ENCODE results near the gene PPP1R3C.
A peak's percentile ranks its signal among the peaks of the same experiment; 100 is the strongest.

Gene PPP1R3C
- 0 to 0.39 (median 0.11) reads per million in 3 experiments for total RNA-seq

GRCh38 chr10:91632671-91633550 is at the start of gene PPP1R3C:
TSS of gene PPP1R3C (minus strand) at chr10:91633071. CDS start at chr10:91632969, 102 bp downstream.
- peak; percentile 10 for DNase-seq

- DNase-seq = no peak
These were observed 48.7 kb upstream of the PPP1R3C start for GRCh38 chr10:91681361-91682276.

GRCh38 chr10:91680487-91680886 is 47.6 kb upstream of the PPP1R3C start:
- no peak for DNase-seq

- DNase-seq = no peak
These were observed 46.4 kb upstream of the PPP1R3C start for GRCh38 chr10:91679296-91679695.

GRCh38 chr10:91677911-91678310 is 45.0 kb upstream of the PPP1R3C start:
- DNase-seq = no peak

- DNase-seq = no peak
These were observed 39.2 kb upstream of the PPP1R3C start for GRCh38 chr10:91672021-91672608.

GRCh38 chr10:91668913-91669312 is 36.0 kb upstream of the PPP1R3C start:
- no peak for DNase-seq

- DNase-seq = no peak
These were observed 33.0 kb upstream of the PPP1R3C start for GRCh38 chr10:91665842-91666241.

- DNase-seq = no peak
These were observed 31.6 kb upstream of the PPP1R3C start for GRCh38 chr10:91664426-91664825.

GRCh38 chr10:91662993-91663392 is 30.1 kb upstream of the PPP1R3C start:
- no peak for DNase-seq

GRCh38 chr10:91653219-91653870 is 20.5 kb upstream of the PPP1R3C start:
- DNase-seq = no peak

- DNase-seq = no peak
These were observed 19.5 kb upstream of the PPP1R3C start for GRCh38 chr10:91652364-91652763.

GRCh38 chr10:91643700-91644099 is 10.8 kb upstream of the PPP1R3C start:
- no peak for DNase-seq

- DNase-seq = no peak
These were observed 10.2 kb upstream of the PPP1R3C start for GRCh38 chr10:91642831-91643692.

GRCh38 chr10:91636892-91637291 is 4.0 kb upstream of the PPP1R3C start:
- DNase-seq = no peak

- peak; percentile 26 for DNase-seq
These were observed 2.8 kb upstream of the PPP1R3C start for GRCh38 chr10:91635401-91636400.

- no peak for DNase-seq
These were observed 2.0 kb upstream of the PPP1R3C start for GRCh38 chr10:91634898-91635297.

GRCh38 chr10:91634246-91634645 is 1.4 kb upstream of the PPP1R3C start:
- DNase-seq = no peak

GRCh38 chr10:91630625-91631024 is 2.2 kb downstream of the PPP1R3C start:
- DNase-seq = no peak

Measured in central memory CD4-positive, alpha-beta T cell (primary cell).